Uterus (tissue), 4 donors: ENCODE data around the gene IBSP. TPM values are rescaled to one million over a fixed set of nuclear protein-coding genes. Genes with fewer than 3 reads are reported as not detected.

Source experiments
- DNase-seq, 2 donors: peaks; one replicate each; pipeline ENCODE4 v3.0.0-alpha.2; 2019 to 2020
- H3K27ac ChIP-seq, 2 donors: fragments of 200-600 bp; sonication (generic); 1 replicate in 1 of 2; 2 replicates in 1 of 2; pipeline ENCODE4 v1.5.1; 2016 to 2018
- H3K27me3 ChIP-seq, 2 donors: fragments of 200-600 bp; sonication (generic); one replicate each; pipeline ENCODE4 v1.5.1; 2018 to 2019; ENCODE audit warnings: control low read depth in 1 of 2
- H3K36me3 ChIP-seq, 2 donors: fragments of 200-600 bp; sonication (generic); one replicate each; pipeline ENCODE4 v1.5.1; 2019; ENCODE audit warnings: control low read depth in 1 of 2
- H3K4me1 ChIP-seq, 2 donors: fragments of 200-600 bp; sonication (generic); one replicate each; pipeline ENCODE4 v1.5.1; 2018 to 2019; ENCODE audit warnings: control low read depth in 1 of 2
- H3K4me3 ChIP-seq, 2 donors: fragments of 200-600 bp; sonication (generic); 1 replicate in 1 of 2; 2 replicates in 1 of 2; pipeline ENCODE4 v1.5.1; 2018 to 2019; ENCODE audit warnings: mild to moderate bottlenecking in 1 of 2
- H3K9me3 ChIP-seq, 2 donors: fragments of 200-600 bp; sonication (generic); one replicate each; pipeline ENCODE4 v1.5.1; 2019; ENCODE audit warnings: control low read depth in 1 of 2
- CTCF ChIP-seq, 4 experiments: fragments of 200-600 bp in 2 of 4; fragments of 450-650 bp in 2 of 4; sonication (generic) in 2 of 4; IDR thresholded peaks; one replicate each; pipeline ENCODE4 v1.5.1; 2016 to 2019; ENCODE audit warnings: antibody characterized with exemption in 4 of 4, mild to moderate bottlenecking in 2 of 4, moderate library complexity in 1 of 4
- POLR2A ChIP-seq, 2 donors: fragments of 450-650 bp; IDR thresholded peaks; one replicate each; pipeline ENCODE4 v1.6.1; 2016; ENCODE audit warnings: antibody characterized with exemption in 2 of 2, mild to moderate bottlenecking in 1 of 2, moderate library complexity in 1 of 2
- intact Hi-C: fragments of 100-400 bp; cut with DNase I; formaldehyde crosslinking; loops from one replicate; pipeline ENCODE4 v1.15.1; 2023; ENCODE audit warnings: low total_unique reads
- total RNA-seq, 4 donors: library from RNA; depleted of rRNA in 3 of 4; stranded (reverse); fragments of >200 nt in 3 of 4; gene quantifications; one replicate each; pipeline versions ENCODE4 v1.1.0 to v1.2.4, GENCODE V29; 2014 to 2023
- donor health status: DM: yes; HTN: yes; CAD: no.

IBSP gene
- total RNA-seq, 4 donors from 2014 or later, result not detected

GRCh38 chr4:87853891-87854290, 54.5 kb downstream of the IBSP start:
- Histone ChIP-seq H3K4me1 (no peaks in the 10 kb centered on the region), H3K36me3 (no peaks in the 10 kb centered on the region), H3K27ac (no peak overlapping the region), H3K9me3 (no peaks in the 10 kb centered on the region), H3K4me3 (no peak overlapping the region), H3K27me3 (no peaks in the 10 kb centered on the region)
- intact Hi-C loops, result loop anchor here (5.0 kb wide), 1 partner anchor 358 kb away; no protein-coding TSS in a partner anchor
- no peak for DNase-seq
- TF ChIP-seq CTCF (IDR thresholded peaks at IDR 0.05), result no peak

- Histone ChIP-seq H3K27ac (no peak overlapping the region), H3K4me3 (no peak overlapping the region), H3K27me3 (no peaks in the 10 kb centered on the region), H3K36me3 (no peaks in the 10 kb centered on the region), H3K4me1 (no peaks in the 10 kb centered on the region), H3K9me3 (no peaks in the 10 kb centered on the region)
- intact Hi-C loops, result no loop called here
- DNase-seq, result no peak
- TF ChIP-seq CTCF (IDR thresholded peaks at IDR 0.05), result no peak
- TF ChIP-seq POLR2A (IDR thresholded peaks at IDR 0.05), result no peak
Measured at GRCh38 chr4:87855559-87855958, 56.2 kb downstream of the IBSP start.

GRCh38 chr4:87856816-87857215, 57.5 kb downstream of the IBSP start:
- H3K4me1 ChIP-seq, result no peaks in the 10 kb centered on the region
- intact Hi-C loops, result no loop called here
- TF ChIP-seq POLR2A (IDR thresholded peaks at IDR 0.05) (no peak), CTCF (IDR thresholded peaks at IDR 0.05) (no peak)
- H3K27me3 ChIP-seq, result no peaks in the 10 kb centered on the region
- H3K4me3 ChIP-seq, result no peak overlapping the region
- H3K36me3 ChIP-seq, result no peaks in the 10 kb centered on the region
- DNase-seq, result no peak
- no peak overlapping the region for H3K27ac ChIP-seq
- H3K9me3 ChIP-seq, result no peaks in the 10 kb centered on the region

- DNase-seq, result no peak
- TF ChIP-seq CTCF (IDR thresholded peaks at IDR 0.05) (no peak), POLR2A (IDR thresholded peaks at IDR 0.05) (no peak)
- Histone ChIP-seq H3K9me3 (no peaks in the 10 kb centered on the region), H3K4me3 (no peak overlapping the region), H3K27ac (no peak overlapping the region), H3K4me1 (no peaks in the 10 kb centered on the region), H3K36me3 (no peaks in the 10 kb centered on the region), H3K27me3 (no peaks in the 10 kb centered on the region)
- intact Hi-C loops, result no loop called here
Measured at GRCh38 chr4:87857789-87858188, 58.4 kb downstream of the IBSP start.

Other genes with a start within 250 kb of the IBSP start
- not detected for gene DSPP, start 191.0 kb upstream of the IBSP start, total RNA-seq
- gene DMP1, start 149.3 kb upstream of the IBSP start, total RNA-seq, result not detected
- not detected for gene MEPE, start 33.4 kb downstream of the IBSP start, total RNA-seq
- 10 to 100 TPM in 2 of 4 donors, not detected in 2; 10.1 to 98.6 TPM for gene SPP1, start 176.2 kb downstream of the IBSP start, total RNA-seq
- 100 to 1,000 TPM; 129 to 190 (median 134) TPM for gene PKD2, start 208.1 kb downstream of the IBSP start, total RNA-seq